ENCODE measurements around the gene KIFC3. TPM values are rescaled to one million over a fixed set of nuclear protein-coding genes. Genes with fewer than 3 reads are reported as not detected.
A peak's percentile ranks its signal among the peaks of the same experiment; 100 is the strongest.
"Not testable (repeated sequence)": the region's sequence is repeated elsewhere in the genome, so short reads cannot be mapped to it uniquely, and the experiment has no call there.

KIFC3 gene
- total and polyA plus RNA-seq, 9 donors, result 4.6 to 54.0 (median 23.8) TPM

DNA sequence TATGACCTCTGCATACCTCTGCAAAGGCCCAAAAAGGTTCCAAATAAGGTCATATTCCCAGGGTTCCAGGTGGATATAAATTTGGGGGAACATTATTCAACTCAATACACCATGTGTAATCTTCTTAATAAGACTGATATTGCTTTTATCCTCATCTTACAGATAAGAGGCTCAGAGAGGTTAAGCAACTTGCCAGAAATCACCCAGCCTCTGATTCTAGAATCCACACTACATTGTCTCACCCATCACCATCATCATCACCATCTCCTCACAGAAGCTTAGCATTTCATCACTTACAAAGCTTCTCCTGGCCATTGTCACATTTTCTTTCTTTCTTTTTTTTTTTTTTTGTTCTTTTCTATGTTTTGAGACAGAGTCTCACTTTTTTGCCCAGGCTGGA, 15.4 kb upstream of the KIFC3 start:
- no peaks in the 10 kb centered on the region for H3K9me3 ChIP-seq
- TF ChIP-seq EP300 (IDR thresholded peaks at IDR 0.05) (no peak), POLR2A (IDR thresholded peaks at IDR 0.05) (no peak)
- TF ChIP-seq, protein P1, sequence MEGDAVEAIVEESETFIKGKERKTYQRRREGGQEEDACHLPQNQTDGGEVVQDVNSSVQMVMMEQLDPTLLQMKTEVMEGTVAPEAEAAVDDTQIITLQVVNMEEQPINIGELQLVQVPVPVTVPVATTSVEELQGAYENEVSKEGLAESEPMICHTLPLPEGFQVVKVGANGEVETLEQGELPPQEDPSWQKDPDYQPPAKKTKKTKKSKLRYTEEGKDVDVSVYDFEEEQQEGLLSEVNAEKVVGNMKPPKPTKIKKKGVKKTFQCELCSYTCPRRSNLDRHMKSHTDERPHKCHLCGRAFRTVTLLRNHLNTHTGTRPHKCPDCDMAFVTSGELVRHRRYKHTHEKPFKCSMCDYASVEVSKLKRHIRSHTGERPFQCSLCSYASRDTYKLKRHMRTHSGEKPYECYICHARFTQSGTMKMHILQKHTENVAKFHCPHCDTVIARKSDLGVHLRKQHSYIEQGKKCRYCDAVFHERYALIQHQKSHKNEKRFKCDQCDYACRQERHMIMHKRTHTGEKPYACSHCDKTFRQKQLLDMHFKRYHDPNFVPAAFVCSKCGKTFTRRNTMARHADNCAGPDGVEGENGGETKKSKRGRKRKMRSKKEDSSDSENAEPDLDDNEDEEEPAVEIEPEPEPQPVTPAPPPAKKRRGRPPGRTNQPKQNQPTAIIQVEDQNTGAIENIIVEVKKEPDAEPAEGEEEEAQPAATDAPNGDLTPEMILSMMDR (IDR thresholded peaks at IDR 0.05), result no peak
- H3K36me3 ChIP-seq, result no peaks in the 10 kb centered on the region
- H3K4me3 ChIP-seq, result no peak overlapping the region
- H3K27ac ChIP-seq, result no peak overlapping the region
- H3K27me3 ChIP-seq, result no peaks in the 10 kb centered on the region
- H3K4me1 ChIP-seq (ENCODE audit: insufficient read depth), result no peaks in the 10 kb centered on the region
- intact Hi-C loops (cut with DNase I), result no loop called here
- DNase-seq, result no peak

- TF ChIP-seq POLR2A (IDR thresholded peaks at IDR 0.05) (no peak), EP300 (IDR thresholded peaks at IDR 0.05) (no peak)
- TF ChIP-seq, protein P1 (IDR thresholded peaks at IDR 0.05), result no peak
- H3K36me3 ChIP-seq, result no peaks in the 10 kb centered on the region
- H3K27me3 ChIP-seq, result no peaks in the 10 kb centered on the region
- intact Hi-C loops (cut with DNase I), result no loop called here
- no peak overlapping the region for H3K4me3 ChIP-seq
- DNase-seq, result peak in 4 of 5 donors; percentile 52 to 67 (median 62)
- no peak overlapping the region for H3K27ac ChIP-seq
- no peaks in the 10 kb centered on the region for H3K4me1 ChIP-seq (ENCODE audit: insufficient read depth)
- no peaks in the 10 kb centered on the region for H3K9me3 ChIP-seq
- WGBS, 3 donors, result 59 to 60% (median 59%) methylated on average over 16 of the region's 16 CpGs
Observed at GRCh38 chr16:57815987-57816745, 13.9 kb upstream of the KIFC3 start.

GRCh38 chr16:57814896-57815295, 12.6 kb upstream of the KIFC3 start:
- 86 to 98% (median 87%) methylated on average over 3 of the region's 3 CpGs for WGBS, 3 donors
- H3K36me3 ChIP-seq, result no peaks in the 10 kb centered on the region
- H3K27me3 ChIP-seq, result no peaks in the 10 kb centered on the region
- no peak overlapping the region for H3K4me3 ChIP-seq
- no peaks in the 10 kb centered on the region for H3K4me1 ChIP-seq (ENCODE audit: insufficient read depth)
- H3K27ac ChIP-seq, result no peak overlapping the region
- no peak for DNase-seq
- no peaks in the 10 kb centered on the region for H3K9me3 ChIP-seq
- intact Hi-C loops (cut with DNase I), result no loop called here
- TF ChIP-seq, protein P1 (IDR thresholded peaks at IDR 0.05), result no peak
- TF ChIP-seq POLR2A (IDR thresholded peaks at IDR 0.05), result no peak
- TF ChIP-seq EP300 (IDR thresholded peaks at IDR 0.05), result no peak

DNA sequence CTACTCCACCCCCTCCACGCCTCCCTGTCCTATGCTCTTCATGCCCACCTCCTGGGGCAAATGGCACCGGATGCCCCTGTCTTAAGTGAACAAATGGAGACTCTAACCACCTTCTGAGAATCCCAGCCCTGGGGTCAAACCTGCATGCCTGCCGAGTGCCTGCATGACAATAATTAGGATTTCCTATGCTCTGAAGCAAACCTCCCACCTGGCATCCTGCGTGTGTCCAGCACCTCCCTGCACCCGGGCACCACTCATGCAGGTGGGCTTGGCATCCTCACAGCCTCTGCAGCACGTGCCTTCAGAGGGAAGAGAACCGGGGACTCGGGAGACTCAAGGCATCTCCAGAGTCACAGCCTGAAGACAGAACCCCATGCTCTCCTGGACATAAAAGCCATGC, 11.2 kb upstream of the KIFC3 start:
- H3K4me3 ChIP-seq, result no peak overlapping the region
- intact Hi-C loops (cut with DNase I), result no loop called here
- no peak overlapping the region for H3K27ac ChIP-seq
- no peaks in the 10 kb centered on the region for H3K36me3 ChIP-seq
- no peak for DNase-seq
- 79 to 88% (median 82%) methylated on average over 8 of the region's 8 CpGs for WGBS, 3 donors
- no peaks in the 10 kb centered on the region for H3K27me3 ChIP-seq
- TF ChIP-seq POLR2A (IDR thresholded peaks at IDR 0.05) (no peak), EP300 (IDR thresholded peaks at IDR 0.05) (no peak)
- TF ChIP-seq, protein P1 (IDR thresholded peaks at IDR 0.05), result no peak
- H3K4me1 ChIP-seq (ENCODE audit: insufficient read depth), result no peaks in the 10 kb centered on the region
- H3K9me3 ChIP-seq, result no peaks in the 10 kb centered on the region

DNA sequence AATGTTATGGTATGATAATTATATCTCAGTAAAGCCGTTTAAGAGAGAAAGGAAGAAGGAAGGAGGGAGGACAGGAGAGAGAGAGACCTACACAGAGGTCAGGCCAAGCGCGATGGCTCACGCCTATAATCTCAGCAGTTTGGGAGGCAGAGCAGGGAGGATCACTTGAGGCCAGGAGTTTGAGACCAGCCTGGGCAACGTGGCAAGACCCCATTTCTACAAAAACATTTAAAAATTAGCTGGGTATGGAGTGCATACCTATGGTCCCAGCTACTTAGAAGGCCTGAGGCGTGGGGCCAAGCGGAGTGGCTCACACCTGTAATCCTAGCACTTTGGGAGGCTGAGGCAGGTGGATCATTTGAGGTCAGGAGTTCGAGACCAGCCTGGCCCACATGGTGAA, 9.0 kb upstream of the KIFC3 start:
- intact Hi-C loops (cut with DNase I); H3K27me3 ChIP-seq; H3K9me3 ChIP-seq; H3K4me3 ChIP-seq; H3K36me3 ChIP-seq; H3K4me1 ChIP-seq (ENCODE audit: insufficient read depth); DNase-seq; H3K27ac ChIP-seq: not testable (repeated sequence)
- 86 to 87% (median 86%) methylated on average over 8 of the region's 8 CpGs for WGBS, 3 donors
